Omental fat pad (tissue), 4 donors: ENCODE results near the gene ESYT2. TPM values are rescaled to one million over a fixed set of nuclear protein-coding genes. Genes with fewer than 3 reads are reported as not detected.

Source experiments
- ATAC-seq: fragments of 150-250 bp; one replicate; pipeline ENCODE4 v1.9.1; 2016; ENCODE audit warnings: mild to moderate bottlenecking, moderate library complexity; ENCODE audit not compliant: low FRiP score
- DNase-seq: peaks from one replicate; pipeline ENCODE4 v3.0.0-alpha.2; 2019; ENCODE audit warnings: low spot score
- CTCF ChIP-seq, 3 donors: fragments of 450-650 bp; IDR thresholded peaks; one replicate each; pipeline ENCODE4 v1.5.1; 2016 to 2017; ENCODE audit warnings: antibody characterized with exemption in 3 of 3, mild to moderate bottlenecking in 3 of 3, moderate library complexity in 2 of 3
- total RNA-seq, 4 donors: library from RNA; depleted of rRNA; stranded (reverse); fragments of >200 nt; gene quantifications; one replicate each; pipeline ENCODE4 v1.1.0, GENCODE V29; 2016

The ESYT2 gene
- total RNA-seq, 4 donors from 2014 or later, result 81.9 to 151 (median 112) TPM

- no peak for DNase-seq
- TF ChIP-seq CTCF (IDR thresholded peaks at IDR 0.05), result no peak
Observed at GRCh38 chr7:158748335-158748734, 81.0 kb downstream of the ESYT2 start.

GRCh38 chr7:158747408-158747807 is 81.9 kb downstream of the ESYT2 start:
- TF ChIP-seq CTCF (IDR thresholded peaks at IDR 0.05), result no peak

More at GRCh38 chr7:158748335-158748734, 81.0 kb downstream of the ESYT2 start:
- no peak for ATAC-seq

GRCh38 chr7:158746957-158747356 is 82.4 kb downstream of the ESYT2 start:
- no peak for DNase-seq
- ATAC-seq, result no peak
- TF ChIP-seq CTCF (IDR thresholded peaks at IDR 0.05), result no peak

More at GRCh38 chr7:158747408-158747807, 81.9 kb downstream of the ESYT2 start:
- DNase-seq (no peak), ATAC-seq (no peak)

GRCh38 chr7:158745057-158745715 is 84.1 kb downstream of the ESYT2 start:
- ATAC-seq, result peak; percentile 50
- no peak for TF ChIP-seq CTCF (IDR thresholded peaks at IDR 0.05)
- DNase-seq, result no peak

GRCh38 chr7:158744070-158744469 is 85.2 kb downstream of the ESYT2 start:
- DNase-seq, result no peak
- no peak for ATAC-seq
- TF ChIP-seq CTCF (IDR thresholded peaks at IDR 0.05), result no peak

- ATAC-seq, result no peak
- DNase-seq, result no peak
- no peak for TF ChIP-seq CTCF (IDR thresholded peaks at IDR 0.05)
Observed at GRCh38 chr7:158743219-158743618, 86.1 kb downstream of the ESYT2 start.
